Left renal pelvis (tissue), 4 donors: ENCODE measurements around the gene TNFRSF19. TPM values are rescaled to one million over a fixed set of nuclear protein-coding genes. Genes with fewer than 3 reads are reported as not detected.
"Not testable (repeated sequence)": the region's sequence is repeated elsewhere in the genome, so short reads cannot be mapped to it uniquely, and the experiment has no call there.

Source experiments
- DNase-seq, 4 donors: peaks; one replicate each; pipeline ENCODE4 v3.0.0-alpha.2; 2013; ENCODE audit warnings: low read depth in 4 of 4, low spot score in 3 of 4
- polyA plus RNA-seq, 4 donors: library from polyadenylated mRNA; unstranded; fragments of 120-200 nt; gene quantifications; one replicate each; pipeline ENCODE4 v1.2.1, GENCODE V29; 2013; ENCODE audit not compliant: insufficient read length in 4 of 4

TNFRSF19 gene
- polyA plus RNA-seq, 4 donors: 28.8 to 56.4 (median 50.9) TPM

GRCh38 chr13:23567906-23568460, 2.2 kb upstream of the TNFRSF19 start:
- DNase-seq: no peak

GRCh38 chr13:23570921-23571315, 706 bp downstream of the TNFRSF19 start:
- DNase-seq: no peak

- no peak for DNase-seq
These were observed 1.2 kb downstream of the TNFRSF19 start for GRCh38 chr13:23571431-23571830.

- no peak for DNase-seq
These were observed 2.6 kb downstream of the TNFRSF19 start for GRCh38 chr13:23572836-23573235.

DNA sequence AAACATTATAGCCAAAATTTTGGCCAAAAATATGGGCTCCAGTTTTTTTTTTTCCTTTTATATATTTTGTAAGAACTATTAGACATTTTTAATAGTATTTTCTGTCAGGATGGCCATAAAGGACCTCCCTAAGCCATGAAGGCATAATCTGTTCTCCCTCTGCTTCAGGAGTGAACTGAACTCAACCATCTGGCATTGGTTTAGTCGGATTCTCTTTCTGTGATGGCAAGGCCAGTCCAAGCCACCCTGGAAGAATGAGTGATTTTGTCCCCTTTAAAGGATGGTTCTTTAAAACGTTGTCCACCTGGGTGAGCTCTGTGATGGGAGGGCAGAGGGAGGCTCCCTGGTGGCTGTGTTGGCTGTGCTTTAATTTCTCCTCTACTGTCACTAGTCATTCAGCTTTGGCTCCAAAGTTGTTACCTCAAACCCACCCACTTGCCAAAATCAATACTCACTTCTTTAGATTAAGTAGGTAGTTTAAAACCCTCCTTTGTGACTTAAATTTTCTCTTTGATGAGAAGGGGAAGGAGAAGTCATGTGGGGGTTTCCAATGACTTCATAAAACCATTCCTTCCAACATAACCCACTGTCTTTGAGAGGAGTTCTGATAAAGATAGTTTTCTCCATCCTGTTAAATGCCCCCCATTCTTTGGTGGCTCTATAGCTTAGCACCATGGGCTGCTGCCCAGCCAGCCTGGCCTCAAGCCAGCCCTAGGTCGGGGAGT, 4.4 kb downstream of the TNFRSF19 start:
- DNase-seq: no peak

DNA sequence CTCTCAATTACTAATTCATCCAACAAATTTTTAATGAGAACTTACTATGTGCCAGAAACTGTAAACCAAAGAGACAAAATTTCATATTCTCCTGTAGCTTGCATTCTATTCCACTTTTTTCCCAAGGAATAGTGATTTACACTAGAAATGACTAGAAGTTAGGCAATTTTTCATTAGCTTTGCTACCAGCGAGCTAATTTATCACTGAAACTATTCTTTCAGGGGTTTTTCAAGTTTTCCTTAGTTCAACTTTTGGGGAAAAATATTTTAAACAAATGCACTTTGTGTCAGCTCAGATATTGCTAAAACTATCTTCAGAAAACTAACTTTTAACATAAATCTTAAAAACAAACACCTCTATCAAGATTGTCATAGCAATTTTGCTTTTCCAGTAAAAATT, 5.4 kb downstream of the TNFRSF19 start:
- DNase-seq: no peak

DNA sequence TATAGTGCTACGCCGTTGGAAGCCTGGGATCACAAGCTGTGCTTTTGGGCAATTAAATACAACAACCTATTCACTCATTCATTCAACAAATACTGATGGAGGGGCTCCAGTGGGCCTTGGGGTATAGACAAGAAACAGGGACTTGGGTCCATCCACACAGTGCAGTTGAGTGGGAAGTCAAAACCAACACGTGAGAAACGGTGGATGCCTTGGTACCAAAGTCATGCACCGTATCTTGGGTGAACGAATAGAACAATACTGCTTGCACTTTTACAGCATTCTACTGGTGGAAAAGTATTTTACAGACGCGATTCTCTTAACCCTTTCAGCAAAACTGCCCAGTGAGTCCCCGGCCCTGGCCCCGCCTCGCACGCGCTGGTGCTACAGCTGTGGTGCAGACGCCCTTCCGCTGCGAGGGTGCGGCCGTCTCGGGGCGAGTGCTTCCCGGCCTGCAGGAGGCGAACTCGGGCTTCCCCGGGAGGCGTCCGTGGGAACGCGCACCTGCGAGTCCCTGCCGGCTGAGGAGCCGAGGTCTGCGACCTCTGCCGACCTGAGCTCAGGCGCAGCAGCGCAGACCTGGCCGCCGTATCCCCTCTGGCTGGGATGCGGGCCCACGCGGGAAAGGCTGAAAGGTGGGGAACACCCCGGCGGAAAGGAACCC, 8.3 kb downstream of the TNFRSF19 start:
- DNase-seq: no peak

- DNase-seq: peak; percentile 77 to 86 (median 84)
These were observed 9.1 kb downstream of the TNFRSF19 start for GRCh38 chr13:23579072-23579895.

DNA sequence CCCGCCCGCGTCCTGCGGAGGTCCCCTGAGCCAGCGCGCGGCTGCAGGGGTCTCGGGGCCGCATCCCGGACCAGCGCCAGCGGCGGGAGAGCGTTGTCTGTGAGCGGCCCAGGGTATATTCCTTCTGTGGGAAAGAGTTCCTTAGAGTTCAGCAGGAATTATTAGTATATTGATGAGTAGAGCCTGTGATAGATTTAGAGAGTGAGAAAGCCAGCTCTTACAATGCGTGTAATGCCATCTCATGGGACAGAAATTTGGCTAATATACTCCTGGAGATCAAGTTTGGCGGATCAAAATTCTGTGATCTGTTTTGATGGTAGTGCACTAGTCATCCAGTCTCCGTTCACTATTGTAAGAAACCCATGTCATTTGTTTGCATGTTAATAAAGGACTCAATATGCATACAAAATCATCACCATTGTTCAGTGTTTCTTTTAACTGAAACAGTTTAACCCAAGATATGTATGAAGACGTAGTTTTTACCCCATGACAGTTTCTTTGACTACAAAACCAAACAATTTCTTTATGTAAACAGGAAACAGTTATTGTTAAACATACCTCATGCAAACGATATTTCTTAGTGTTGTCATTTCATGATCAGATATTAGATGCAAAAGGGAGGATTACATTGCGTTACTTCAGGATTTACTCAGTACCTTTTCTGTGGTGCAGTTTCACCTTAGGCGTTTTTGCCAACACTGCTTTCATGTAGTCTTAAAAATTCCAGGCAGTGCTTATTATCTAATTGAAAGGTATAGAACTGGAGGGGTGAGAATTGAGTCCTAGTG, 9.9 kb downstream of the TNFRSF19 start:
- DNase-seq: no peak

DNA sequence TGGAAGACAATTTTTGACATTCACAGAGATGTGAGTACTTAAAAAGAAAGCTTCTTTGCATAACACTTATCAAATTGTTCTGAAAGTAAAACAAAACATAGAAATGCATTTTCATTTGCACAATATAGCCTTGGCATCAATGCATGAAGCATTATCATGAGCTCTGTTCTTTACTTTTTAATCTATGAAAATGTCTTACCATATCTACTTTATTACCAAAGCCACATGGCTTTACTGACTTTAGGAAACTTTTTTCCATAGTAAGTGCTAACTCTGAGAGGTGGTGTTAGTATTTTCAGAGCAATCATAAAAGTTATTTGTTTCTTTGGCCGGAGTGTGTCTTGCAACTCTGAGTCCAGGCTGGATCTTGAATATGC, 10.5 kb downstream of the TNFRSF19 start:
- DNase-seq: no peak

DNA sequence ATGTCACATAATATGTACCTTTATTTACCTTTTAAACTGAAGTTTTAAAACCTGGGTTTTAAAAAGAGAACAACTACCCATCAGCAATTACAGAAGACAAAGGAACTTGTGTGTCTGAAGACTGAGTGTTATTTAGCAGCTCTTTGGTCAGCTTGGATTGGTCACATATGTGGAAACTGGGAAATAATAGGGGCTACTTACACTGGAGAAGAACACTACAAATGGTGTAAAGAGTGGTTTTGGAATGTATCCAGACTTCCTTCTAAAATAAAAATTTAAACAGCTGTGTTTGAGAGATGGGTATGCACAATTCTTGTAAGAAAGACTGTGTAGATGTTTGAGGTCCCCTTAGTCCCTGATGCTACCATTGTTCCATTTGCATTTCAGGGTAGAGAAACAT, 13.3 kb downstream of the TNFRSF19 start:
- DNase-seq: no peak

DNA sequence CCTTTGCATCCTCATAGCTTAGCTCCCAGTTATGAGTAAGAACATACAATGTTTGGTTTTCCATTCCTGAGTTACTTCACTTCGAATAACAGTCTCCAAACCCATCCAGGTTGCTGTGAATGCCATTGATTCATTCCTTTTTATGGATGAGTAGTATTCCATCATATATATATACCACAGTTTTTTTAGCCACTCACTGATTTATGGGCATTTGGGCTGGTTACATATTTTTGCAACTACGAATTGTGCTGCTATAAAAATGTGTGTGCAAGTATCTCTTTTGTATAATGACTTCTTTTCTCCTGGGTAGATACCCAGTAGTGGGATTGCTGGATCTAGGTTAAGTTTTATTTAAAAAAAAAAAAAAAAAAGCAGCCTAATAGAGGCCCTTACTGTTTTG, 14.1 kb downstream of the TNFRSF19 start:
- DNase-seq: no peak

DNA sequence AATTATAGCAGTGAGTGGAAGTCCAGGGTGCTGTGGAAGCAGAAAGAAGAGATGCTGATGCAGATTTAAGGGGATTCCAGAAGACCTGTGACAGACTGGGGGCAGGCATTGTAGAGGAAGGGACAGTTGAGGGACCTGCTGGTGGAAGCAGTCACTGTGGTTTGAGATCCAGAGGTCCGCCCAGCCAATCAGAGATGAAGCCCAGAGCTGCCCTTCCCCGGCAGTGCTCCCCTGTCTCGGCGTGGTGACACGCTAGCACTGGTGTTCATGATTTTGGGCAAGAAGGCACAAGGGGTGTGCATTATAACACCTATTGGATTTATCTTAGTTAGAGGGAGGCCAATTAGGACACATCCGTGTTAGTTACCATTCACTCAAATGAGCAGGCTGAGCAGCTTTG, 16.1 kb downstream of the TNFRSF19 start:
- no peak for DNase-seq

DNA sequence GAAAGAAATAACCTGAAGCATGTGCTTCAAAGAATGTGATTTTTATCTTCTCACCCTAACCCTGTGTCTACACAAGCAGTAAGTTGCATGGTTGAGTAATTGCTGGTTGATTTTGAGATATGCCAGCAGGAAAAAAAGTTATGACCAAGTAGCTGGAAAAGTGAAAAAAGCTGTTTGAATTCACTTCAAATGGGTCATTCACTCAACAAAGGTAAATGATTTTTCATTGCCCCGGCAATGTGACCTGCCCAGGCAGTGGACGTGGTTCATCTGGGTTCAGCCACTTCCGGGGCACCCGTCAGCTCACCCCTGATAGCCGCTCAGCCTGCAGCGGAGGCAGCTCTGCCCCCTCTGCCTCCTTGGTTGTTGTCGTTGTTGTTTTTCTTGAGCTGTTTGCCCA, 18.5 kb downstream of the TNFRSF19 start:
- no peak for DNase-seq

GRCh38 chr13:23592596-23592995, 22.4 kb downstream of the TNFRSF19 start:
- no peak for DNase-seq

- DNase-seq: no peak
These were observed 22.9 kb downstream of the TNFRSF19 start for GRCh38 chr13:23593148-23593547.

GRCh38 chr13:23594290-23594689, 24.1 kb downstream of the TNFRSF19 start:
- DNase-seq: not testable (repeated sequence)

GRCh38 chr13:23598369-23598768, 28.2 kb downstream of the TNFRSF19 start:
- DNase-seq: no peak

DNA sequence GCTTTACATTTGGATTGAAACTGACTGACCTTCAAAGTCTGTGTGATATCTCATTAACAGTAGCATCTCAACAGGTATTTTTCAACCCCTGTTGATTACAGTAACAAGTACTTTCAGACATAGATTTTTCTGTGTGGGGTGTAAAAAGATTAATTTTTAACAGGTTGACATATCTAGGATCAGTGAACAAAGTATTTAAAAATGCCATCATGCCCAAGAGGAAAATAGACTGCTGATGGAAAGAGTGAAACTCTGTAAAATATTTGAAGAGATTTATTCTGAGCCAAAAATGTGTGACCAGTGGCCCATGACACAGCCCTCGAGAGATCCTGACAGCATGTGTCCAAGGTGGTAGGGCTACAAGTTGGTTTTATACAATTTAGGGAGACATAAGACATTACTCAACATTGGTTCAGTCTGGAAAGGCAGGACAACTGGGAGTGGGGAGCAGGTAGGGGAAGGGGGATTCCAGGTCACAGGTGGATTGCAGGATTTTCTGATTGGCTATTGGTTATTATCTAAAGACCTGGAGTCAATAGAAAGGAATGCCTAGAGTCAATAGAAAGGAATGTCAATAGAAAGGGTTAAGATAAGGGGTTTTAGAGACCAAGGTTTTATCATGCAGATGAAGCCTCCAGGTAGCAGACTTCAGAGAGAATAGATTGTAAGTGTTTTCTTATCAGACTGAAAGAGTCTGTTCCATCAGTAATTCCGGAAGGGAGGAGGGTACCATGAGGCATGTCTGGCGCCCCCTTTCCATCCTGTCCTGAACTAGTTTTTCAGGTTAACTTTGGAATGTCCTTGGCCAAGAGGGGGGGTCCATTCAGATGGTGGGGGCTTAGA, 29.1 kb downstream of the TNFRSF19 start:
- DNase-seq: no peak

DNA sequence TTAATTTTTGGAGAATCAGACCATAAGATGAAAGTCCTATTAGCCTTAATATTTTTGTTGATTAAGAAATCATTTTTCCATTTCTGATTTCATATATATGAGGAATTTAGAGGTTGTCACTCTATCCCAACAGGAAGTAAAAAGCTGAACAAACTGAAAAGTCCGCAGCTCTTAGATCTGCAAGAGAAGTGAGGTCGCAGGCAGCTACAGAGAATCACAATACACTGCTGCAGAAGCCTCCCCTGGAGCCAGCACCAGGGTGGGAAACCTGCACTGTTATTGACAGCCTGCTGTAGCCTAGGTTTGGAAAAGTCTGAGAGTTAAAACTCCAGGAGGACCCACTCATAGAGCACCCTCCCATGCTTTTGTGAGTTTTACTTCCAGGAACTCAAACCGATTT, 29.9 kb downstream of the TNFRSF19 start:
- no peak for DNase-seq
